Type B pancreatic cell (in vitro differentiated cells): Measurements from ENCODE around the gene ZNF280A. TPM values are rescaled to one million over a fixed set of nuclear protein-coding genes. Genes with fewer than 3 reads are reported as not detected.
A peak's percentile ranks its signal among the peaks of the same experiment; 100 is the strongest.

Experiments used
- DNase-seq: peaks from one replicate; pipeline ENCODE4 v3.0.0; 2021; ENCODE audit warnings: mixed read lengths; ENCODE audit not compliant: unreplicated experiment; ENCODE audit errors: extremely low spot score
- H3K27ac Mint-ChIP-seq: 2 replicates; pipeline ENCODE4 v1.8.0; 2021; ENCODE audit warnings: mild to moderate bottlenecking, mixed read lengths
- H3K27me3 Mint-ChIP-seq: 2 replicates; pipeline ENCODE4 v1.8.0; 2021; ENCODE audit warnings: mixed read lengths
- H3K36me3 Mint-ChIP-seq: 2 replicates; pipeline ENCODE4 v1.8.0; 2021; ENCODE audit warnings: mixed read lengths
- H3K4me1 Mint-ChIP-seq: one replicate; pipeline ENCODE4 v1.8.0; 2021; ENCODE audit warnings: mixed read lengths; ENCODE audit not compliant: unreplicated experiment
- H3K4me3 Mint-ChIP-seq: 2 replicates; pipeline ENCODE4 v1.8.0; 2021; ENCODE audit warnings: mild to moderate bottlenecking, mixed read lengths
- H3K9me3 Mint-ChIP-seq: 2 replicates; pipeline ENCODE4 v1.8.0; 2021; ENCODE audit warnings: mixed read lengths
- total RNA-seq: library from RNA; stranded (reverse); gene quantifications from 2 replicates; pipeline ENCODE4 v1.2.1, GENCODE V29; 2021; ENCODE audit warnings: low replicate concordance
- TF ChIP-seq, protein P1 (sequence below): fragments of 200-600 bp; sonication (generic); conservative IDR thresholded peaks from 2 replicates; pipeline ENCODE4 v1.5.0; 2021; ENCODE audit warnings: antibody characterized with exemption, mild to moderate bottlenecking

The ZNF280A gene
- total RNA-seq, 1 donor from 2014 or later = not detected

DNA sequence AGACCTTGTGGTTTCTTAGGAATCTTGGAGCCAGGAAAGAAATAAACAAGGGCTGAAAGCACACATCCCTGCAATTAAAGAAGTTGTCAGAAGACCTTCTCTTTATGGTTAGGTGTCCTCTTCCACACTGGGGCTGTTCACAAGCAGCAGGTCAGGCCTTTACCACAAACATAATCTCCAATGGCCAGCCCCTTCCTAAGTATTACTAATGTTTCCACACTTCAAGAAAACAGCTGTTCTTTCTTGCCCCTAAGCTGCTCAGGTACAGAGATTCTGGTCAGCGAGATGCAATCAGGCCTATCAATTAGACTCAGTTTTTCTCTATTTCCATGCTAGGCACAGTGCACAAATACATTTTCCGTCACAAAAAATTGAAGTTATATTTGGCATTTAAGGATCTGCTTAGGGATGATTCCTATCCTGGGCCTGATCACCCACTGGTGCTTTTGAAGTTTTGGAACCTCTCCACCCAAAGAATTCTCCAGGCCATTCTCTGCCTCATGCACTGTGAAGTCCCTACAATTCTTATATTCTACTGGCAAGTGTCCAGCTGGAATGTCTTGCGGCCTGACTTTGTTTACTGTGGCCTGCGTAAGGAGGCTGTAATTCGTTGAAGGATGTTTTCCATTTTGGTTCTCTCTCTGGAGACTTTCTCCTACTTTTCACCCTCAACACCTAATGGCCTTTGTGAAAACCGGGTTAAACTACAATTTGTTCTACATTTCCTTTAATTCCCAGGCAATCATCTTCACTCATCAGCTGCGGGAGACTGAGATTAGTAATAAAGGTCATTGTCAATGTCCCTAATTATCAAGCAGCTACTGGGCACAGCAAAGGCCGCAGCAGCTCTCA, 33.9 kb upstream of the ZNF280A start:
- DNase-seq = no peak
- H3K27me3 Mint-ChIP-seq = peaks cover 34% of the 10 kb centered on the region
- H3K9me3 Mint-ChIP-seq = no peaks in the 10 kb centered on the region

DNA sequence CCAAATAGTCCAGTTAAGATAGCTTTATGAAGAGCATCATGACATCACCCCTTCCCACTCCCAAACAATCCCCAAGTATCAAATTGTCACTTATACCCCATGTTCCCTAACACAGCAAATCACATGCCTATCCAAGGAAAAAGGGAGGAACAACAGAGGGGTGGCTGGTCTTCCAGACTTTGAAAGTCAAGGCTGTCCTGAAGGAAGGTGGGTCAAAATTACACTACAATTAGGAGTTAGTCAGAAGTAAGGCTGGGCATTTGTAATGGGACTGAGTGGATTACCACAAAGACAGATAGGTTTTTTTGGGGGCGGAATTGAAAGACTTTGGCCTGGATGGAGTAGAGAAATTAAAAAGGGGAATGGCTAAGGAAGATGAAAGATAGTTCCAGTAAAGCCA, 33.1 kb upstream of the ZNF280A start:
- H3K9me3 Mint-ChIP-seq = no peaks in the 10 kb centered on the region
- DNase-seq = no peak
- H3K27me3 Mint-ChIP-seq = peaks cover 41% of the 10 kb centered on the region
- H3K4me1 Mint-ChIP-seq = no peaks in the 10 kb centered on the region
- no peaks in the 10 kb centered on the region for H3K36me3 Mint-ChIP-seq
- H3K27ac Mint-ChIP-seq = no peak overlapping the region
- H3K4me3 Mint-ChIP-seq = no peak overlapping the region
- TF ChIP-seq, protein P1, sequence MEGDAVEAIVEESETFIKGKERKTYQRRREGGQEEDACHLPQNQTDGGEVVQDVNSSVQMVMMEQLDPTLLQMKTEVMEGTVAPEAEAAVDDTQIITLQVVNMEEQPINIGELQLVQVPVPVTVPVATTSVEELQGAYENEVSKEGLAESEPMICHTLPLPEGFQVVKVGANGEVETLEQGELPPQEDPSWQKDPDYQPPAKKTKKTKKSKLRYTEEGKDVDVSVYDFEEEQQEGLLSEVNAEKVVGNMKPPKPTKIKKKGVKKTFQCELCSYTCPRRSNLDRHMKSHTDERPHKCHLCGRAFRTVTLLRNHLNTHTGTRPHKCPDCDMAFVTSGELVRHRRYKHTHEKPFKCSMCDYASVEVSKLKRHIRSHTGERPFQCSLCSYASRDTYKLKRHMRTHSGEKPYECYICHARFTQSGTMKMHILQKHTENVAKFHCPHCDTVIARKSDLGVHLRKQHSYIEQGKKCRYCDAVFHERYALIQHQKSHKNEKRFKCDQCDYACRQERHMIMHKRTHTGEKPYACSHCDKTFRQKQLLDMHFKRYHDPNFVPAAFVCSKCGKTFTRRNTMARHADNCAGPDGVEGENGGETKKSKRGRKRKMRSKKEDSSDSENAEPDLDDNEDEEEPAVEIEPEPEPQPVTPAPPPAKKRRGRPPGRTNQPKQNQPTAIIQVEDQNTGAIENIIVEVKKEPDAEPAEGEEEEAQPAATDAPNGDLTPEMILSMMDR = no peak

More for the DNA sequence above, 33.9 kb upstream of the ZNF280A start:
- TF ChIP-seq, protein P1 = no peak
- no peak overlapping the region for H3K27ac Mint-ChIP-seq
- H3K4me3 Mint-ChIP-seq = no peak overlapping the region
- H3K36me3 Mint-ChIP-seq = no peaks in the 10 kb centered on the region
- H3K4me1 Mint-ChIP-seq = no peaks in the 10 kb centered on the region

DNA sequence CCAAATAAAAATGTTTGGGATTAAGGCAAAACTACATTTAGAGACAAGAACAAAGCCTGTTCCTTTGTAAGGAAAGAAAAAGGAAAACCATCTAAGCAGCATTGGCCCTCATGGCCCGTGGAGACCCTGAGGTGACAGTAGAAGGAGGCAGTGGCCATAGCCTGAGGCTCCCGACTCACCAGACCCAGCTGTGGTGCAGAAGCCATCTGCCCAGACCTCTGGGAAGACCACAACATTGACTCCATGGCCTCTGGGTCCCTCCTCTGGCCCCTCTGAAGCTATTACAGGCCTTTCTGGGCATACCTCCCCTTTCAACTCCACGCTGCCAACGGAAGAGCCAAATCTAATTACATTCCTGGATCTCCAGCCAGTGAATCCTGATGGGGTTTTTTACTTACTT, 32.6 kb upstream of the ZNF280A start:
- TF ChIP-seq, protein P1 = peak; percentile 47
- Mint-ChIP-seq H3K27me3 (peaks cover 46% of the 10 kb centered on the region), H3K9me3 (no peaks in the 10 kb centered on the region), H3K4me3 (no peak overlapping the region), H3K27ac (no peak overlapping the region), H3K4me1 (no peaks in the 10 kb centered on the region), H3K36me3 (no peaks in the 10 kb centered on the region)
- no peak for DNase-seq

DNA sequence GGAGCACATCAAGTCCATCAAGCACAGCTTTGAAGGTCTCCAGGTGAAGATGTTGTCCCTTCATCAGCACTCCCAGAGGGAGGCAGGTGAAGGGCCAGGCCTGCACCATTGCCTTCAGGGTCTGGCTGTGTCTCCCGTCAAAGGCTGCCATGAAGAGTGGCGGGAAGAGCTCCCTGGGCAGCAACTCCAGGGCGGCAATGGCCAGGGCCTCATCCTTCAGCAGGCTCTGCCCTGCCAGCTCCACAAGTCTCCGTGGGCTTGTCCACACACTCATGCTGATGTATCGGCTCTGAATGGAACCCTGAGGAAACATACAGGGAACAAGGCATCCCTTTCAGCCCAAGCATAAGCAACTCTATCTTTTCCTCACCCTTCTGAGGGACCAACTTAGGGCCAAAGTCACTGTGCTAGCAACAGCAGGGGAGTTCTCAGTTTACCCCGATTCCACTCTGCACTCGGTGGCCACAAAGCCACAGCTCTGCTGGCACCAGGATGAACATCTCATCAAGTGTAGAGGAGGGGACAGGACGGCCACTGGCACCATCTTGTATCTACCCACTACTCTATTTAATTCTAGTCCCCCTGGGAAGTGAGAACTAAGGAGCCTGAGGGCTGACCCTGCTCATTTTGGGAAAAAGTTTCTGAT, 30.8 kb upstream of the ZNF280A start:
- H3K4me1 Mint-ChIP-seq = no peaks in the 10 kb centered on the region
- no peak overlapping the region for H3K4me3 Mint-ChIP-seq
- no peak for DNase-seq
- H3K27ac Mint-ChIP-seq = no peak overlapping the region
- H3K36me3 Mint-ChIP-seq = no peaks in the 10 kb centered on the region
- no peaks in the 10 kb centered on the region for H3K9me3 Mint-ChIP-seq
- peaks cover 50% of the 10 kb centered on the region for H3K27me3 Mint-ChIP-seq
- TF ChIP-seq, protein P1 = no peak

DNA sequence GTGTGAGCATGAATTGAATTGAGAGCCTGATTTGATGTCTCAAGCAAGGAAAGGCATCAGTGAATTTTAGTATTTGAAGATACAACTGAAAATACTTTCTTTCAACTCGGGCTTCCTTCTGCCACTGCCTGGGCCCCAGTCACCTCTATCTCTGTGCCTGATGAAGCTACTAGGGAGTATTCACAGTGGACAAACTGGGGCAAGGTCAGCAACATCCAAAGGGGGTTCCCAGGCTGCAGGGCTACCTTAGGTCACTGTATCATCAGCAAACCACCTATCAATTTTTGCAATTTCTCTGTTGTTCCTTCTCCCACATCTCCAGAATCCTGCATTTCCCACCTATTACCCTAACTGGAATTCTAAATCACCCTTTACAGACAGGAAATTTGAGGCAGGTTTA, 28.8 kb upstream of the ZNF280A start:
- Mint-ChIP-seq H3K4me1 (no peaks in the 10 kb centered on the region), H3K9me3 (no peaks in the 10 kb centered on the region), H3K4me3 (no peak overlapping the region), H3K36me3 (no peaks in the 10 kb centered on the region), H3K27ac (no peak overlapping the region), H3K27me3 (peaks cover 42% of the 10 kb centered on the region)
- DNase-seq = no peak
- TF ChIP-seq, protein P1 = no peak
